Heart right ventricle (tissue), 16 donors: Measurements from ENCODE around the gene ARHGEF37. TPM values are rescaled to one million over a fixed set of nuclear protein-coding genes. Genes with fewer than 3 reads are reported as not detected.

Experiments
- ATAC-seq, 8 donors: fragments of 200-7000 bp; cut with Tn5 transposase; one replicate each; pipeline ENCODE4 v1.9.1; 2020; ENCODE audit warnings: mild to moderate bottlenecking in 8 of 8, moderate library complexity in 8 of 8, moderate number of reproducible peaks in 1 of 8
- DNase-seq, 2 donors: peaks; one replicate each; pipeline ENCODE4 v3.0.0-alpha.2; 2020
- H3K27ac ChIP-seq, 10 donors: fragments of 200-600 bp; sonication (generic) in 2 of 10; one replicate each; pipeline versions ENCODE4 v1.5.0 to v1.8.0; 2020 to 2022; ENCODE audit warnings: mild to moderate bottlenecking in 3 of 10
- H3K27me3 ChIP-seq, 7 donors: fragments of 200-600 bp; one replicate each; pipeline ENCODE4 v1.8.0; 2021 to 2022; ENCODE audit warnings: mild to moderate bottlenecking in 2 of 7
- H3K36me3 ChIP-seq, 9 donors: fragments of 200-600 bp; sonication (generic) in 1 of 9; one replicate each; pipeline versions ENCODE4 v1.5.0 to v1.8.0; 2020 to 2022; ENCODE audit warnings: mild to moderate bottlenecking in 2 of 9
- H3K4me1 ChIP-seq, 9 donors: fragments of 200-600 bp; sonication (generic) in 1 of 9; one replicate each; pipeline versions ENCODE4 v1.5.0 to v1.8.0; 2020 to 2022; ENCODE audit warnings: mild to moderate bottlenecking in 4 of 9
- H3K4me3 ChIP-seq, 10 donors: fragments of 200-600 bp; sonication (generic) in 2 of 10; one replicate each; pipeline versions ENCODE4 v1.5.0 to v1.8.0; 2020 to 2022; ENCODE audit warnings: mild to moderate bottlenecking in 7 of 10, moderate library complexity in 2 of 10
- H3K9me3 ChIP-seq, 11 donors: fragments of 200-600 bp in 10 of 11; sonication (generic) in 2 of 11; one replicate each; pipeline versions ENCODE4 v1.5.0 to v1.8.0; 2013 to 2022; ENCODE audit warnings: mild to moderate bottlenecking in 2 of 11, control low read depth in 1 of 11, moderate library complexity in 1 of 11
- WGBS, 2 donors: extraction: QIAGEN DNeasy Blood & Tissue Kit; methylation state at CpG; one replicate each; pipeline ENCODE4 v1.1.7; 2013; ENCODE audit warnings: inconsistent platforms in 1 of 2; 5-methylcytosine and 5-hydroxymethylcytosine counted together
- intact Hi-C, 10 donors: fragments of 100-400 bp; cut with DNase I; formaldehyde crosslinking; loops; one replicate each; pipeline versions ENCODE4 v1.11.1 to v1.14.2; 2022
- polyA plus RNA-seq, 2 donors: library from polyadenylated mRNA; stranded (reverse); fragments of 200-250 nt; gene quantifications; one replicate each; pipeline ENCODE4 v1.2.3, GENCODE V29; 2013
- total RNA-seq, 10 donors: library from RNA; stranded (reverse); fragmentation: NEBNext Ultra II Directional in 3 of 10; extraction: Animal tissue kit (Norgen Biotek cat#: 25700) in 3 of 10; gene quantifications; one replicate each; pipeline versions ENCODE4 v1.2.1 to v1.2.4, GENCODE V29; 2021 to 2023
- TF ChIP-seq, protein P1 (sequence below), 9 donors: fragments of 200-600 bp; sonication (generic) in 2 of 9; IDR thresholded peaks; one replicate each; pipeline versions ENCODE4 v1.5.0 to v1.8.0; 2021 to 2022; ENCODE audit warnings: antibody characterized with exemption in 9 of 9, mild to moderate bottlenecking in 5 of 9, moderate library complexity in 1 of 9
- donor health status: Arrhythmogenic right ventricular cardiomyopathy.
- donor health status: ischemic (EF 13 %, LVEDD 7.1; RV severe dilation, severe dysfunction).
- donor health status: healthy with polysubstance abuse.
- donor health status: DM: no; HTN: yes; CAD: no.
- donor health status: DM: no; HTN: no; CAD: no.
- donor health status: ischemic (EF 25% LVEDD 6.9; RV normal size, moderate dysfunction).
- donor health status: ischemic (EF 25% LVEDD 5.7; RV mildly dilated, moderate dysfunction).
- donor health status: healthy.
- donor health status: DM: yes; HTN: yes; CAD: no.
- donor health status: Ischemic cardiomyopathy.
- donor health status: ischemic (EF 35%, LVEDD 5.7; RV mildly dilated, moderate dysfunction).
- donor health status: nonischemic (EF 11% LVEDD 7.7; RV severe dilation, severe dysfunction).
- donor health status: DM: yes; HTN: yes; CAD: no.
- donor health status: PGD.
- donor health status: ischemic (EF 29% LVEDD 5.4; RV normal size, mild dysfunction).
- donor health status: nonischemic (EF 23%, LVEDD 6.1; RV moderate dilation, normal function).

The ARHGEF37 gene
- total and polyA plus RNA-seq, 12 donors = 4.5 to 31.8 (median 17.1) TPM

DNA sequence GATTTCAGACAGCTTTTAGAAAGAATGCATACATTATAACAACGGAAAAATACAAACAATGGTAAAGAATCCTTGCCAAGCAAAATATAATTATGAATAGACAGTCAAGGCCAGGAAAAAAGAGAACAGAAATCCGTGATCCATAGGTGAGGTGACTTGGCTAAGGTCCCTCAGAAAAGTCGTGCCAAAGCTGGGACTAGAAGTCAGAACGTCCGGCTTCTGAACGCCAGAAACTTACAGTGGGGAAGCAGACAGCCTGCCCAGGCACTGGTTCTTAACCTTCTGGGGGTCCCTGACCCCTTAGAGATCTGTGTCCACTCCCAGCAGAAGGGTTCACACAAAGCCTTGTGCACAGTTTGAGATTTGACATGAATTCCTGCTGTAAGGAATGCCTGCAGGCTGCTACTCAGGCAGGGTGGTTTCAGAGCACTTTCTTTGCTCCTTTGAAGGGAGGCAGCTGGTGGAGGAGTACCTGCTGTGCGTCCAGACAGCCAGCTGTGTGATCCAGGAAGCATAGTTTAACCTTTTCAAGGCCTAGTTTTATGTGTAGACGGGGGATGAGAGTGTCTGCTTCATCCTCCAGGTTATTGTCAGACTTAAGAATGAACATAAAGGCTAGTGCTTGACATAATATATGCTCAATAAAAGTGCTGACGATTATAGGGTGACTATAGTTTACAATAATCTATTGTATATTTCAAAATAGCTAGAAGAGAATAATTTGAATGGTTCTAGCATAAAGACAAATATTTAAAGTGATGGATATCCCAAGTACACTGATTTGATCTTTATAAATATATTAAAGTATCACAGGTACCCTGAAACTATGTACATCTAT, 852 bp downstream of the ARHGEF37 start:
- intact Hi-C loops = no loop called here
- peak overlapping the region; percentile 85 to 97 (median 93) for H3K27ac ChIP-seq
- H3K36me3 ChIP-seq = no peaks in the 10 kb centered on the region
- H3K4me1 ChIP-seq = peaks cover 18 to 60% (median 47%) of the 10 kb centered on the region in 9 donors
- DNase-seq = peak in 1 of 2 donors; percentile 46
- TF ChIP-seq, protein P1, sequence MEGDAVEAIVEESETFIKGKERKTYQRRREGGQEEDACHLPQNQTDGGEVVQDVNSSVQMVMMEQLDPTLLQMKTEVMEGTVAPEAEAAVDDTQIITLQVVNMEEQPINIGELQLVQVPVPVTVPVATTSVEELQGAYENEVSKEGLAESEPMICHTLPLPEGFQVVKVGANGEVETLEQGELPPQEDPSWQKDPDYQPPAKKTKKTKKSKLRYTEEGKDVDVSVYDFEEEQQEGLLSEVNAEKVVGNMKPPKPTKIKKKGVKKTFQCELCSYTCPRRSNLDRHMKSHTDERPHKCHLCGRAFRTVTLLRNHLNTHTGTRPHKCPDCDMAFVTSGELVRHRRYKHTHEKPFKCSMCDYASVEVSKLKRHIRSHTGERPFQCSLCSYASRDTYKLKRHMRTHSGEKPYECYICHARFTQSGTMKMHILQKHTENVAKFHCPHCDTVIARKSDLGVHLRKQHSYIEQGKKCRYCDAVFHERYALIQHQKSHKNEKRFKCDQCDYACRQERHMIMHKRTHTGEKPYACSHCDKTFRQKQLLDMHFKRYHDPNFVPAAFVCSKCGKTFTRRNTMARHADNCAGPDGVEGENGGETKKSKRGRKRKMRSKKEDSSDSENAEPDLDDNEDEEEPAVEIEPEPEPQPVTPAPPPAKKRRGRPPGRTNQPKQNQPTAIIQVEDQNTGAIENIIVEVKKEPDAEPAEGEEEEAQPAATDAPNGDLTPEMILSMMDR (IDR thresholded peaks at IDR 0.05) = no peak
- WGBS, 2 donors = 25 to 26% methylated on average over 9 of the region's 9 CpGs
- peaks cover 0 to 12% (median 0%) of the 10 kb centered on the region in 7 donors for H3K27me3 ChIP-seq
- H3K4me3 ChIP-seq = peak overlapping the region; percentile 14 to 83 (median 60)
- H3K9me3 ChIP-seq = no peaks in the 10 kb centered on the region
- ATAC-seq = peak; percentile 3 to 35 (median 19)

DNA sequence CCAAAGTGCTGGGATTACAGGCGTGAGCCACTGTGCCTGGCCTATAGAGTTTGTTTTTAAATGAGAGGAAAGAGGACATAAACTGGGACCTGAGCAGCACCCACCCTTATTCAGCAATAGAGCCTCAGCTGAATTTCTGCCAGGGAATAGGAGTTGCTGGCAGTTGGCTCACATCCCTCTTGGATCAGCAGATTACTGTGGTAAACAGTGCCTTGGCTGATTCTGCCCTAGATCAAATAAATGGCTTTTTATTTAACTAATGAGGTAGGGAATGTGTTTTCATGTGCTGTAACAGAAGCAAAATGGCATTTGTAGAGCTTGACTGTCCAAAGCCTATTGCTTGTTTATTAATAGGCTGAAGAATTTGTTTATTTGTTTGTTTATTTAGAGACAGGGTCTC, 2.1 kb downstream of the ARHGEF37 start:
- WGBS, 2 donors = 46 to 57% methylated on average over 1 of the region's 1 CpG
- Histone ChIP-seq H3K27me3 (peaks cover 0 to 12% (median 0%) of the 10 kb centered on the region in 7 donors), H3K27ac (peak overlapping the region; percentile 68 to 96 (median 90)), H3K36me3 (no peaks in the 10 kb centered on the region), H3K4me1 (peaks cover 18 to 70% (median 51%) of the 10 kb centered on the region in 9 donors), H3K9me3 (no peaks in the 10 kb centered on the region), H3K4me3 (no peak overlapping the region)
- ATAC-seq = peak in 5 of 8 donors; percentile 2 to 26 (median 16)
- intact Hi-C loops = no loop called here
- TF ChIP-seq, protein P1 (IDR thresholded peaks at IDR 0.05) = no peak
- peak in 1 of 2 donors; percentile 34 for DNase-seq

DNA sequence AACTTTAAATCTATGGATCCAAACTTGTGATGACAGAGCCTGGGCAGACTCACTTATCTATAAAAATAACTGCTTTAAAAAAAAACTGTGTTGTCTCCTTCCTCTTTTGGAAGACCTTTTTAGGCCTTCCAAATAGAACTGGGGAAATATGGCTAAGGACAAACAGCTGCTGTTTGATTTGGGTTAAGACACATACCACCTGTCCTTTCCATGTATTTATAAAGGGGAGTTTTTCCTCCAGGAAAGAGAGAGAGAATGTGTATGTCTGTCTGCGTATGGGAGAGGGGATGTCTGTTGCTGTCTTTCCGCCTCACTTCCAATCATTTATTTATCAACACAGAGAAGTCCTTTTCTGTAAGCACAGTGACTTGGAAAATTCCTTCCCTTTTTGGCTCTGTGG, 2.8 kb downstream of the ARHGEF37 start:
- no peaks in the 10 kb centered on the region for H3K9me3 ChIP-seq
- intact Hi-C loops = no loop called here
- ATAC-seq (no peak), DNase-seq (no peak)
- H3K36me3 ChIP-seq = no peaks in the 10 kb centered on the region
- no peak overlapping the region for H3K4me3 ChIP-seq
- peaks cover 18 to 77% (median 51%) of the 10 kb centered on the region in 9 donors for H3K4me1 ChIP-seq
- TF ChIP-seq, protein P1 (IDR thresholded peaks at IDR 0.05) = no peak
- WGBS, 2 donors = 22 to 69% methylated on average over 2 of the region's 2 CpGs
- H3K27me3 ChIP-seq = peaks cover 0 to 12% (median 0%) of the 10 kb centered on the region in 7 donors
- peak overlapping the region; percentile 0 to 96 (median 86) for H3K27ac ChIP-seq

DNA sequence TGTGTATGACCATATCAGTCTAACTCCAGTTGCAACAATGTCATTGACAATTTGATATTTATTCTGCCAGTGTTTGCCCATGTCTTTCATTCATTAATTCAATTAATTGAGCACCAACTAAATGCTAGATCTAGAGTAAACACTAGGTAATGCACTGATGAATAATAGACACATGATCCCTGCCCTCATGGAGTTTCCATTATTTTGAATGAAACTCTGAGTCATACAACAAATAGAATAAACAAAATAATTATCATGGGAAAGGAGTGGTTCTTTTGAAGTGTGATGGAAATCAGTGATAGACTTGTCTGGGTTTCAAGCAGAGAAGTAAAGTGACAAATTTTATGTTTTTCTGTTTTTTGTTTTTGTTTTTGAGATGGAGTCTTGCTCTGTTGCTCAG, 4.6 kb downstream of the ARHGEF37 start:
- peaks cover 12 to 63% (median 47%) of the 10 kb centered on the region in 9 donors for H3K4me1 ChIP-seq
- no peak overlapping the region for H3K4me3 ChIP-seq
- ATAC-seq = no peak
- intact Hi-C loops = loop anchor here in 1 of 10 donors (5.0 kb wide), 1 partner anchor 836 kb away; no protein-coding TSS in a partner anchor
- TF ChIP-seq, protein P1 (IDR thresholded peaks at IDR 0.05) = no peak
- peaks cover 0 to 8% (median 0%) of the 10 kb centered on the region in 7 donors for H3K27me3 ChIP-seq
- no peaks in the 10 kb centered on the region for H3K9me3 ChIP-seq
- no peak for DNase-seq
- H3K36me3 ChIP-seq = no peaks in the 10 kb centered on the region
- peak overlapping the region in 1 of 10 donors; percentile 51 for H3K27ac ChIP-seq
